Measurements from ENCODE around the gene CACNA1D. TPM values are rescaled to one million over a fixed set of nuclear protein-coding genes. Genes with fewer than 3 reads are reported as not detected.

Gene CACNA1D
- total RNA-seq, 2 donors from 2014 or later: 9.9 to 20.4 TPM

GRCh38 chr3:53815651-53816050 is 321.2 kb downstream of the CACNA1D start:
- peaks cover 15 to 36% of the 10 kb centered on the region in 2 donors for H3K36me3 ChIP-seq (replicated peaks in 1 of 2; ENCODE audit: insufficient read depth in 1 of 2, low read depth in 2 of 2)
- H3K4me3 ChIP-seq: no peak overlapping the region
- WGBS, 2 donors: 93 to 97% methylated on average over 7 of the region's 7 CpGs
- no peaks in the 10 kb centered on the region for H3K9me3 ChIP-seq
- intact Hi-C loops (cut with DNase I): no loop called here
- ATAC-seq: no peak
- H3K27me3 ChIP-seq: no peaks in the 10 kb centered on the region
- no peak for DNase-seq
- no peak overlapping the region for H3K27ac ChIP-seq
- H3K4me1 ChIP-seq: no peaks in the 10 kb centered on the region
- no peak for TF ChIP-seq CTCF (IDR thresholded peaks at IDR 0.05)
- no peak for TF ChIP-seq POLR2A (IDR thresholded peaks at IDR 0.05)

- Histone ChIP-seq H3K4me3 (no peak overlapping the region), H3K27ac (no peak overlapping the region), H3K36me3 (replicated peaks in 1 of 2; ENCODE audit: insufficient read depth in 1 of 2, low read depth in 2 of 2) (peaks cover 15 to 37% of the 10 kb centered on the region in 2 donors), H3K9me3 (no peaks in the 10 kb centered on the region), H3K27me3 (no peaks in the 10 kb centered on the region), H3K4me1 (no peaks in the 10 kb centered on the region)
- ATAC-seq (no peak), DNase-seq (no peak)
- WGBS, 2 donors: 77 to 85% methylated on average over 4 of the region's 4 CpGs
- no peak for TF ChIP-seq POLR2A (IDR thresholded peaks at IDR 0.05)
- no peak for TF ChIP-seq CTCF (IDR thresholded peaks at IDR 0.05)
- intact Hi-C loops (cut with DNase I): no loop called here
Measured at GRCh38 chr3:53816425-53816824, 322.0 kb downstream of the CACNA1D start.

GRCh38 chr3:53817211-53817610 is 322.8 kb downstream of the CACNA1D start:
- 86 to 94% methylated on average over 5 to 6 of the region's 6 CpGs for WGBS, 2 donors
- intact Hi-C loops (cut with DNase I): no loop called here
- DNase-seq (no peak), ATAC-seq (no peak)
- no peaks in the 10 kb centered on the region for H3K4me1 ChIP-seq
- no peak overlapping the region for H3K4me3 ChIP-seq
- no peak for TF ChIP-seq CTCF (IDR thresholded peaks at IDR 0.05)
- no peak for TF ChIP-seq POLR2A (IDR thresholded peaks at IDR 0.05)
- no peak overlapping the region for H3K27ac ChIP-seq
- H3K36me3 ChIP-seq (replicated peaks in 1 of 2; ENCODE audit: insufficient read depth in 1 of 2, low read depth in 2 of 2): peaks cover 15 to 37% of the 10 kb centered on the region in 2 donors
- no peaks in the 10 kb centered on the region for H3K27me3 ChIP-seq
- H3K9me3 ChIP-seq: no peaks in the 10 kb centered on the region

- H3K36me3 ChIP-seq (replicated peaks in 1 of 2; ENCODE audit: insufficient read depth in 1 of 2, low read depth in 2 of 2): peaks cover 15 to 42% of the 10 kb centered on the region in 2 donors
Measured at GRCh38 chr3:53817809-53818208, 323.4 kb downstream of the CACNA1D start.

More at GRCh38 chr3:53817809-53818208, 323.4 kb downstream of the CACNA1D start:
- TF ChIP-seq POLR2A (IDR thresholded peaks at IDR 0.05) (no peak), CTCF (IDR thresholded peaks at IDR 0.05) (no peak)
- H3K4me1 ChIP-seq: no peaks in the 10 kb centered on the region
- ATAC-seq (no peak), DNase-seq (no peak)
- H3K9me3 ChIP-seq: no peaks in the 10 kb centered on the region
- intact Hi-C loops (cut with DNase I): no loop called here
- WGBS, 2 donors: 73 to 98% methylated on average over 7 to 16 of the region's 17 CpGs
- no peak overlapping the region for H3K4me3 ChIP-seq
- H3K27me3 ChIP-seq: no peaks in the 10 kb centered on the region
- no peak overlapping the region for H3K27ac ChIP-seq

Measured in body of pancreas (tissue), 4 donors.